Esophagus muscularis mucosa (tissue), 3 donors: ENCODE results near the gene ABCB8.

Experiments used
- POLR2A ChIP-seq: fragments of 450-650 bp; IDR thresholded peaks from one replicate; pipeline ENCODE4 v1.6.1; 2017; ENCODE audit warnings: antibody characterized with exemption, moderate library complexity, mild to moderate bottlenecking, low read depth
- TF ChIP-seq, protein P1 (sequence below), 3 experiments: fragments of 200-600 bp in 2 of 3; fragments of 450-650 bp in 1 of 3; sonication (generic) in 2 of 3; IDR thresholded peaks; one replicate each; pipeline ENCODE4 v1.5.1; 2017 to 2019; ENCODE audit warnings: antibody characterized with exemption in 3 of 3, mild to moderate bottlenecking in 2 of 3, moderate library complexity in 1 of 3

DNA sequence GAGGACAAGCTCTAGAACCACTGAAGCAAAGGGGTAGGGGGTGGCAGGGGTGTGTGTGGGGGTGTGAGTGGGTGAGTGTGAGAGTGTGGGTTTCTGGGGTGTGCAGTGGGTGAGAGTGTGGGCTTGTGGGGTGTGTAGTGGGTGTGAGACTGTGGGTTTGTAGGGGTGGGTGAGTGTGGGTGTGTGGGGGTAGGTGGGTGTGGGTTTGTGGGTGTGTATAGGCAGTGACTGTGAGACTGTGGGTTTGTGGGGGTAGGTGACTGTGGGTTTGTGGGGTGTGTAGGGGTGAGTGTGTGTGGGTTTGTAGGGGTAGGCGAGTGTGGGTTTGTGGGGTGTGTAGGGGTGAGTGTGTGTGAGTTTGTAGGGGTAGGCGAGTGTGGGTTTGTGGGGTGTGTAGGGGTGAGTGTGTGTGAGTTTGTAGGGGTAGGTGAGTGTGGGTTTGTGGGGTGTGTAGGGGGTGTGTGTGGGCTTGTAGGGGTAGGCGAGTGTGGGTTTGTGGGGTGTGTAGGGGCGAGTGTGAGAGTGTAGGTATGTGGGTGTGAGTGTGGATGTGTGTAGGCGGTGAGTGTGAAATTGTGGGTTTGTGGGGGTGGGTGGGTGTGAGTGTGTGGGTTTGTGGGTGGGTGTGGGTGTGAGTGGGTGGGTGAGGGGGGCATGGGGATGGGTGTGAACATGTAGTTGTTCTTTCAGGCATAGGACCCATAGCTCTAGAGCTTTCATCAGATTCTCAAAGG, 28.6 kb upstream of the ABCB8 start:
- TF ChIP-seq, protein P1, sequence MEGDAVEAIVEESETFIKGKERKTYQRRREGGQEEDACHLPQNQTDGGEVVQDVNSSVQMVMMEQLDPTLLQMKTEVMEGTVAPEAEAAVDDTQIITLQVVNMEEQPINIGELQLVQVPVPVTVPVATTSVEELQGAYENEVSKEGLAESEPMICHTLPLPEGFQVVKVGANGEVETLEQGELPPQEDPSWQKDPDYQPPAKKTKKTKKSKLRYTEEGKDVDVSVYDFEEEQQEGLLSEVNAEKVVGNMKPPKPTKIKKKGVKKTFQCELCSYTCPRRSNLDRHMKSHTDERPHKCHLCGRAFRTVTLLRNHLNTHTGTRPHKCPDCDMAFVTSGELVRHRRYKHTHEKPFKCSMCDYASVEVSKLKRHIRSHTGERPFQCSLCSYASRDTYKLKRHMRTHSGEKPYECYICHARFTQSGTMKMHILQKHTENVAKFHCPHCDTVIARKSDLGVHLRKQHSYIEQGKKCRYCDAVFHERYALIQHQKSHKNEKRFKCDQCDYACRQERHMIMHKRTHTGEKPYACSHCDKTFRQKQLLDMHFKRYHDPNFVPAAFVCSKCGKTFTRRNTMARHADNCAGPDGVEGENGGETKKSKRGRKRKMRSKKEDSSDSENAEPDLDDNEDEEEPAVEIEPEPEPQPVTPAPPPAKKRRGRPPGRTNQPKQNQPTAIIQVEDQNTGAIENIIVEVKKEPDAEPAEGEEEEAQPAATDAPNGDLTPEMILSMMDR (IDR thresholded peaks at IDR 0.05), result no peak
- no peak for TF ChIP-seq POLR2A
